B cell (primary cell): ENCODE results near the gene DNAAF8. TPM values are rescaled to one million over a fixed set of nuclear protein-coding genes. Genes with fewer than 3 reads are reported as not detected.

ENCODE experiments used
- ATAC-seq: fragments of 200-7000 bp; cut with Tn5 transposase; one replicate; pipeline ENCODE4 v1.10.0; 2021; ENCODE audit warnings: low read depth, mild to moderate bottlenecking, moderate number of reproducible peaks, moderate library complexity
- CTCF ChIA-PET: fragments of 350-600 bp; sonication (Branson Sonifier 250); formaldehyde crosslinking; loops from one replicate; lab custom pipeline; 2021; ENCODE audit warnings: antibody characterized with exemption, inconsistent platforms; lab: Charles Lee
- POLR2A ChIA-PET: fragments of 350-600 bp; sonication (Branson Sonifier 250); formaldehyde crosslinking; loops from one replicate; lab custom pipeline; 2021; ENCODE audit warnings: antibody characterized with exemption; lab: Charles Lee
- DNase-seq: peaks from one replicate; pipeline ENCODE4 v3.0.0; 2013
- H2AFZ ChIP-seq: 2 replicates; pipeline ENCODE4 v1.6.1; 2012; ENCODE audit warnings: mild to moderate bottlenecking, low read depth, low read length; ENCODE audit not compliant: insufficient read depth, poor library complexity, severe bottlenecking
- H3K27ac ChIP-seq, 2 donors: 1 replicate in 1 of 2; 2 replicates in 1 of 2; pipeline ENCODE4 v1.5.1; 2012 to 2013; ENCODE audit warnings: low read length in 2 of 2, mild to moderate bottlenecking in 2 of 2, moderate library complexity in 1 of 2
- H3K27me3 ChIP-seq, 4 experiments: fragments of 200-600 bp in 1 of 4; sonication (generic) in 1 of 4; replicated peaks in 1 of 4; 1 replicate in 2 of 4; 2 replicates in 2 of 4; pipeline versions ENCODE4 v1.6.1 to v1.7.0; 2013 to 2016; ENCODE audit warnings: low read length in 3 of 4, mild to moderate bottlenecking in 2 of 4, mixed read lengths in 1 of 4, moderate library complexity in 1 of 4; ENCODE audit not compliant: insufficient read depth in 4 of 4, control insufficient read depth in 3 of 4; ENCODE audit errors: control extremely low read depth in 1 of 4
- H3K36me3 ChIP-seq, 2 experiments: replicated peaks in 1 of 2; 1 replicate in 1 of 2; 2 replicates in 1 of 2; pipeline versions ENCODE4 v1.6.1 to v1.7.1; 2013; ENCODE audit warnings: low read length in 1 of 2; ENCODE audit not compliant: insufficient read depth in 2 of 2, control insufficient read depth in 1 of 2; ENCODE audit errors: control extremely low read depth in 1 of 2, extremely low read depth in 1 of 2
- H3K4me1 ChIP-seq, 2 donors: fragments of 200-600 bp in 1 of 2; sonication (generic) in 1 of 2; 1 replicate in 1 of 2; 2 replicates in 1 of 2; pipeline versions ENCODE4 v1.5.1 to v1.6.1; 2013 to 2017; ENCODE audit warnings: low read length in 2 of 2; ENCODE audit not compliant: control insufficient read depth in 2 of 2, insufficient read depth in 2 of 2
- H3K4me2 ChIP-seq: replicated peaks from 2 replicates; pipeline ENCODE3; 2012; ENCODE audit warnings: mild to moderate bottlenecking, low read depth, low read length; ENCODE audit not compliant: poor library complexity, severe bottlenecking
- H3K4me3 ChIP-seq, 5 experiments: fragments of 200-600 bp in 1 of 5; sonication (generic) in 1 of 5; 1 replicate in 3 of 5; 2 replicates in 2 of 5; pipeline versions ENCODE4 v1.5.1 to v1.7.0; 2011 to 2016; ENCODE audit warnings: low read length in 4 of 5, mild to moderate bottlenecking in 4 of 5, low read depth in 2 of 5, control low read depth in 1 of 5, moderate library complexity in 1 of 5; ENCODE audit not compliant: insufficient read depth in 1 of 5; ENCODE audit errors: control extremely low read depth in 1 of 5, extremely low read depth in 1 of 5
- H3K79me2 ChIP-seq: fragments of 200-600 bp; sonication (generic); one replicate; pipeline ENCODE4 v1.6.0; 2016; ENCODE audit warnings: low read length; ENCODE audit not compliant: control insufficient read depth, insufficient read depth
- H3K9ac ChIP-seq: fragments of 200-600 bp; sonication (generic); 2 replicates; pipeline ENCODE4 v1.6.1; 2017; ENCODE audit warnings: mild to moderate bottlenecking, low read length, moderate library complexity
- H3K9me3 ChIP-seq, 3 donors: one replicate each; pipeline versions ENCODE4 v1.6.1 to v1.7.1; 2013; ENCODE audit warnings: low read length in 2 of 3; ENCODE audit not compliant: control insufficient read depth in 2 of 3, insufficient read depth in 1 of 3; ENCODE audit errors: control extremely low read depth in 1 of 3
- H4K20me1 ChIP-seq: 2 replicates; pipeline ENCODE4 v1.6.0; 2012; ENCODE audit warnings: mild to moderate bottlenecking, low read length; ENCODE audit not compliant: insufficient read depth, control insufficient read depth, poor library complexity, severe bottlenecking
- H3K27ac Mint-ChIP-seq: one replicate; pipeline ENCODE4 v1.8.0; 2021; ENCODE audit warnings: mixed read lengths
- H3K27me3 Mint-ChIP-seq: one replicate; pipeline ENCODE4 v1.8.0; 2021; ENCODE audit warnings: mixed read lengths
- H3K4me1 Mint-ChIP-seq: one replicate; pipeline ENCODE4 v1.8.0; 2021; ENCODE audit warnings: mixed read lengths
- H3K4me3 Mint-ChIP-seq: one replicate; pipeline ENCODE4 v1.8.0; 2021; ENCODE audit warnings: mixed read lengths
- H3K9me3 Mint-ChIP-seq: one replicate; pipeline ENCODE4 v1.8.0; 2022; ENCODE audit warnings: mixed read lengths; ENCODE audit not compliant: insufficient read depth
- EZH2 ChIP-seq: IDR thresholded peaks from 2 replicates; pipeline ENCODE4 v1.6.1; 2012; ENCODE audit warnings: borderline replicate concordance, low read depth, mild to moderate bottlenecking, moderate library complexity, low read length; ENCODE audit not compliant: insufficient read depth, poor library complexity, severe bottlenecking
- WGBS: methylation state at CpG from one replicate; pipeline ENCODE4 v1.1.5; 2013; ENCODE audit warnings: missing lambda C conversion rate; ENCODE audit not compliant: insufficient coverage; 5-methylcytosine and 5-hydroxymethylcytosine counted together
- intact Hi-C: fragments of 100-400 bp; cut with micrococcal nuclease; formaldehyde crosslinking; loops from one replicate; pipeline ENCODE4 v1.10.0; 2022
- polyA plus RNA-seq: library from polyadenylated mRNA; depleted of rRNA; stranded (reverse); fragments of >200 nt; gene quantifications from 2 replicates; pipeline ENCODE4 v1.2.3, GENCODE V29; 2012
- total RNA-seq, 2 donors: library from RNA; stranded (reverse); fragments of 120-200 nt in 1 of 2; gene quantifications; 1 replicate in 1 of 2; 2 replicates in 1 of 2; pipeline versions ENCODE4 v1.2.3 to v1.2.4, GENCODE V29; 2013 to 2022
- TF ChIP-seq, protein P1 (sequence below): fragments of 200-600 bp; IDR thresholded peaks from one replicate; pipeline ENCODE4 v1.8.0; 2022; ENCODE audit warnings: antibody characterized with exemption, mild to moderate bottlenecking

Gene DNAAF8
- total and polyA plus RNA-seq, 2 donors (not counting 1 experiment from before 2014, with no cell fraction given) = 0.09 to 0.44 TPM

- Histone ChIP-seq H3K27me3 (no peaks in the 10 kb centered on the region), H3K27ac (no peak overlapping the region), H3K9ac (no peak overlapping the region), H3K4me3 (no peak overlapping the region), H3K36me3 (no peaks in the 10 kb centered on the region), H3K4me1 (peaks cover 20 to 22% of the 10 kb centered on the region in 2 donors), H3K9me3 (no peaks in the 10 kb centered on the region), H2AFZ (no peak overlapping the region), H4K20me1 (no peaks in the 10 kb centered on the region), H3K79me2 (no peaks in the 10 kb centered on the region), H3K4me2 (no peak overlapping the region)
- WGBS = 93% methylated on average over 11 of the region's 21 CpGs
- no peaks in the 10 kb centered on the region for H3K27me3 Mint-ChIP-seq
- ATAC-seq (no peak), DNase-seq (no peak)
- H3K4me3 Mint-ChIP-seq = no peak overlapping the region
- H3K4me1 Mint-ChIP-seq = peaks cover 15% of the 10 kb centered on the region
- CTCF ChIA-PET = no interaction called here
- TF ChIP-seq, protein P1, sequence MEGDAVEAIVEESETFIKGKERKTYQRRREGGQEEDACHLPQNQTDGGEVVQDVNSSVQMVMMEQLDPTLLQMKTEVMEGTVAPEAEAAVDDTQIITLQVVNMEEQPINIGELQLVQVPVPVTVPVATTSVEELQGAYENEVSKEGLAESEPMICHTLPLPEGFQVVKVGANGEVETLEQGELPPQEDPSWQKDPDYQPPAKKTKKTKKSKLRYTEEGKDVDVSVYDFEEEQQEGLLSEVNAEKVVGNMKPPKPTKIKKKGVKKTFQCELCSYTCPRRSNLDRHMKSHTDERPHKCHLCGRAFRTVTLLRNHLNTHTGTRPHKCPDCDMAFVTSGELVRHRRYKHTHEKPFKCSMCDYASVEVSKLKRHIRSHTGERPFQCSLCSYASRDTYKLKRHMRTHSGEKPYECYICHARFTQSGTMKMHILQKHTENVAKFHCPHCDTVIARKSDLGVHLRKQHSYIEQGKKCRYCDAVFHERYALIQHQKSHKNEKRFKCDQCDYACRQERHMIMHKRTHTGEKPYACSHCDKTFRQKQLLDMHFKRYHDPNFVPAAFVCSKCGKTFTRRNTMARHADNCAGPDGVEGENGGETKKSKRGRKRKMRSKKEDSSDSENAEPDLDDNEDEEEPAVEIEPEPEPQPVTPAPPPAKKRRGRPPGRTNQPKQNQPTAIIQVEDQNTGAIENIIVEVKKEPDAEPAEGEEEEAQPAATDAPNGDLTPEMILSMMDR = no peak
- TF ChIP-seq EZH2 = no peak
- H3K27ac Mint-ChIP-seq = no peak overlapping the region
- POLR2A ChIA-PET = no interaction called here
- intact Hi-C loops = no loop called here
- H3K9me3 Mint-ChIP-seq = no peaks in the 10 kb centered on the region
Observed at GRCh38 chr16:4796982-4797804, 62.9 kb downstream of the DNAAF8 start.

DNA sequence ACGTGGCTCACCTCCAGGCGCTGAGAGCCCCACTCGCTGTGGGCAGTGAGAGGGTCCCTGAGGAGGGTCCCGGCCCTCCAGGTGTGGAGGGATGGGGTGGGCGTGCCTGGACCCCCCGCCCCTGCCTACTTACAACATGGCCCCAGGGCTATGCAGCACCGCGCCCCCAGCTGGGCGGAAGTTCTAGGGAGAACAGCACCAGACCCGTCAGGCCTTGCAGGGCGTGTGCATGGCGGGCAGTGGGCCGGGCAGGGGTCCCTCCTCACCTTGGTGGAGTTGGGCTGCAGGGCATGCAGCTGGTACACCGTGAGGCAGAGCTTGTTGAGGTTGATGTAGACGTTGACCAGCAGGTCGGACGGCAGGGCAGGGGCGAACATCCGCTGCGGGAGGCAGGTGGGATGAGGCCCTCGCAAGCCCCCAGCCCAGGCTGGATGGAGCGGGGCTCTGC lies 63.5 kb downstream of the DNAAF8 start:
- H3K36me3 ChIP-seq = no peaks in the 10 kb centered on the region
- intact Hi-C loops = no loop called here
- no peak for TF ChIP-seq EZH2
- TF ChIP-seq, protein P1 = no peak
- H3K27me3 ChIP-seq = no peaks in the 10 kb centered on the region
- peaks cover 20 to 22% of the 10 kb centered on the region in 2 donors for H3K4me1 ChIP-seq
- H3K79me2 ChIP-seq = no peaks in the 10 kb centered on the region
- no peak overlapping the region for H3K4me3 Mint-ChIP-seq
- no peaks in the 10 kb centered on the region for H3K9me3 ChIP-seq
- H3K27ac ChIP-seq = no peak overlapping the region
- no peaks in the 10 kb centered on the region for H3K27me3 Mint-ChIP-seq
- H3K4me1 Mint-ChIP-seq = peaks cover 15% of the 10 kb centered on the region
- H4K20me1 ChIP-seq = no peaks in the 10 kb centered on the region
- H3K4me2 ChIP-seq = no peak overlapping the region
- H2AFZ ChIP-seq = no peak overlapping the region
- 96% methylated on average over 17 of the region's 22 CpGs for WGBS
- CTCF ChIA-PET = no interaction called here
- ATAC-seq (no peak), DNase-seq (no peak)
- H3K27ac Mint-ChIP-seq = no peak overlapping the region
- H3K4me3 ChIP-seq = no peak overlapping the region
- H3K9me3 Mint-ChIP-seq = no peaks in the 10 kb centered on the region
- POLR2A ChIA-PET = no interaction called here
- no peak overlapping the region for H3K9ac ChIP-seq
